Caco-2 (cell line): ENCODE measurements around the gene C11orf24. TPM values are rescaled to one million over a fixed set of nuclear protein-coding genes. Genes with fewer than 3 reads are reported as not detected.

Experiments used
- BruUV-seq: library from RNA; stranded (reverse); fragments of 400-500 nt; replicated peaks from 2 replicates; lab custom pipeline; 2021; lab: Mats Ljungman, UMichigan
- CTCF ChIA-PET: fragments of 300-600 bp; sonication (Branson Sonifier 250); formaldehyde crosslinking; loops from one replicate; lab custom pipeline; 2022; ENCODE audit warnings: antibody characterized with exemption; lab: Charles Lee
- POLR2A ChIA-PET: fragments of 300-600 bp; sonication (Branson Sonifier 250); formaldehyde crosslinking; loops from one replicate; lab custom pipeline; 2022; ENCODE audit warnings: antibody characterized with exemption; lab: Charles Lee
- DNase-seq, 2 experiments: peaks; one replicate each; pipeline versions ENCODE4 v3.0.0 to v3.0.0-alpha.2; 2020 to 2022
- H3K27me3 ChIP-seq: replicated peaks from 2 replicates; pipeline ENCODE4 v1.6.0; 2011; ENCODE audit warnings: low read length; ENCODE audit not compliant: control insufficient read depth, insufficient read depth
- H3K36me3 ChIP-seq: 2 replicates; pipeline ENCODE4 v1.5.1; 2011; ENCODE audit warnings: low read length; ENCODE audit not compliant: control insufficient read depth, insufficient read depth
- H3K4me1 ChIP-seq: fragments of 250-450 bp; sonication (Bioruptor Pico); 2 replicates; pipeline ENCODE4 v1.5.1; 2020; ENCODE audit warnings: mild to moderate bottlenecking
- H3K4me3 ChIP-seq: 2 replicates; pipeline ENCODE4 v1.5.1; 2011; ENCODE audit warnings: low read depth, mild to moderate bottlenecking, control low read depth, low read length
- H3K9me3 ChIP-seq: fragments of 250-450 bp; sonication (Bioruptor Pico); 2 replicates; pipeline ENCODE4 v1.5.1; 2020; ENCODE audit warnings: mild to moderate bottlenecking, moderate library complexity
- H3K27ac Mint-ChIP-seq: one replicate; pipeline ENCODE4 v1.8.0; 2022; ENCODE audit warnings: mixed read lengths; ENCODE audit not compliant: unreplicated experiment
- H3K27me3 Mint-ChIP-seq: one replicate; pipeline ENCODE4 v1.8.0; 2022; ENCODE audit warnings: mixed read lengths; ENCODE audit not compliant: insufficient read depth, unreplicated experiment
- H3K36me3 Mint-ChIP-seq: one replicate; pipeline ENCODE4 v1.8.0; 2022; ENCODE audit warnings: mild to moderate bottlenecking, mixed read lengths; ENCODE audit not compliant: insufficient read depth, unreplicated experiment
- H3K4me1 Mint-ChIP-seq: one replicate; pipeline ENCODE4 v1.8.0; 2022; ENCODE audit warnings: low read depth, mixed read lengths; ENCODE audit not compliant: unreplicated experiment
- H3K4me3 Mint-ChIP-seq: one replicate; pipeline ENCODE4 v1.8.0; 2022; ENCODE audit warnings: mild to moderate bottlenecking, moderate library complexity, mixed read lengths; ENCODE audit not compliant: unreplicated experiment
- H3K9me3 Mint-ChIP-seq: one replicate; pipeline ENCODE4 v1.8.0; 2022; ENCODE audit warnings: mixed read lengths; ENCODE audit not compliant: unreplicated experiment
- intact Hi-C: fragments of 100-400 bp; cut with micrococcal nuclease; formaldehyde crosslinking; loops from one replicate; pipeline ENCODE4 v1.10.0; 2022; ENCODE audit not compliant: unreplicated experiment
- total RNA-seq: library from RNA; stranded (reverse); gene quantifications from 2 replicates; pipeline ENCODE4 v1.2.3, GENCODE V29; 2022
- TF ChIP-seq, protein P1 (sequence below), 2 experiments: fragments of 200-600 bp in 1 of 2; IDR thresholded peaks; 1 replicate in 1 of 2; 2 replicates in 1 of 2; pipeline versions ENCODE4 v1.5.1 to v1.8.0; 2011 to 2022; ENCODE audit warnings: antibody characterized with exemption in 1 of 2, control low read depth in 1 of 2, inconsistent platforms in 1 of 2, low read depth in 1 of 2, low read length in 1 of 2, mild to moderate bottlenecking in 1 of 2, moderate library complexity in 1 of 2; ENCODE audit not compliant: insufficient read depth in 1 of 2, severe bottlenecking in 1 of 2, unreplicated experiment in 1 of 2

C11orf24 gene
- total RNA-seq, 1 experiment from 2014 or later, result 79.8 TPM

- TF ChIP-seq, protein P1, sequence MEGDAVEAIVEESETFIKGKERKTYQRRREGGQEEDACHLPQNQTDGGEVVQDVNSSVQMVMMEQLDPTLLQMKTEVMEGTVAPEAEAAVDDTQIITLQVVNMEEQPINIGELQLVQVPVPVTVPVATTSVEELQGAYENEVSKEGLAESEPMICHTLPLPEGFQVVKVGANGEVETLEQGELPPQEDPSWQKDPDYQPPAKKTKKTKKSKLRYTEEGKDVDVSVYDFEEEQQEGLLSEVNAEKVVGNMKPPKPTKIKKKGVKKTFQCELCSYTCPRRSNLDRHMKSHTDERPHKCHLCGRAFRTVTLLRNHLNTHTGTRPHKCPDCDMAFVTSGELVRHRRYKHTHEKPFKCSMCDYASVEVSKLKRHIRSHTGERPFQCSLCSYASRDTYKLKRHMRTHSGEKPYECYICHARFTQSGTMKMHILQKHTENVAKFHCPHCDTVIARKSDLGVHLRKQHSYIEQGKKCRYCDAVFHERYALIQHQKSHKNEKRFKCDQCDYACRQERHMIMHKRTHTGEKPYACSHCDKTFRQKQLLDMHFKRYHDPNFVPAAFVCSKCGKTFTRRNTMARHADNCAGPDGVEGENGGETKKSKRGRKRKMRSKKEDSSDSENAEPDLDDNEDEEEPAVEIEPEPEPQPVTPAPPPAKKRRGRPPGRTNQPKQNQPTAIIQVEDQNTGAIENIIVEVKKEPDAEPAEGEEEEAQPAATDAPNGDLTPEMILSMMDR (IDR thresholded peaks at IDR 0.05; ENCODE audit: insufficient read depth in 1 of 2, low read depth in 1 of 2, low read length in 1 of 2, severe bottlenecking in 1 of 2, unreplicated experiment in 1 of 2), result no peak
- Mint-ChIP-seq H3K27ac (no peak overlapping the region), H3K4me3 (no peak overlapping the region), H3K4me1 (no peaks in the 10 kb centered on the region), H3K36me3 (no peaks in the 10 kb centered on the region), H3K27me3 (no peaks in the 10 kb centered on the region), H3K9me3 (peaks cover 15% of the 10 kb centered on the region)
- no peaks in the 10 kb centered on the region for H3K36me3 ChIP-seq
- intact Hi-C loops, result no loop called here
- H3K9me3 ChIP-seq, result peaks cover 9% of the 10 kb centered on the region
- CTCF ChIA-PET, result no interaction called here
- H3K27me3 ChIP-seq, result no peaks in the 10 kb centered on the region
- BruUV-seq, result no TSS peak
- no peaks in the 10 kb centered on the region for H3K4me1 ChIP-seq
- POLR2A ChIA-PET, result no interaction called here
- DNase-seq, result peak in 1 of 2 experiments; percentile 27
- H3K4me3 ChIP-seq, result no peak overlapping the region
These were observed 45.4 kb downstream of the C11orf24 start for GRCh38 chr11:68226421-68226820.

GRCh38 chr11:68224606-68225005 lies 47.2 kb downstream of the C11orf24 start:
- Histone ChIP-seq H3K4me1 (no peaks in the 10 kb centered on the region), H3K4me3 (no peak overlapping the region), H3K27me3 (no peaks in the 10 kb centered on the region), H3K9me3 (peaks cover 2% of the 10 kb centered on the region), H3K36me3 (no peaks in the 10 kb centered on the region)
- peaks cover 14% of the 10 kb centered on the region for H3K9me3 Mint-ChIP-seq
- no peaks in the 10 kb centered on the region for H3K36me3 Mint-ChIP-seq
- no peaks in the 10 kb centered on the region for H3K27me3 Mint-ChIP-seq
- no TSS peak for BruUV-seq
- intact Hi-C loops, result no loop called here
- H3K4me3 Mint-ChIP-seq, result no peak overlapping the region
- peak in 1 of 2 experiments; percentile 29 for DNase-seq
- POLR2A ChIA-PET, result no interaction called here
- H3K4me1 Mint-ChIP-seq, result no peaks in the 10 kb centered on the region
- TF ChIP-seq, protein P1 (IDR thresholded peaks at IDR 0.05; ENCODE audit: insufficient read depth in 1 of 2, low read depth in 1 of 2, low read length in 1 of 2, severe bottlenecking in 1 of 2, unreplicated experiment in 1 of 2), result no peak
- CTCF ChIA-PET, result interaction anchor here (2.0 kb wide), 1 partner anchor 16 kb away, joined by 7 read pairs; no protein-coding TSS in a partner anchor
- no peak overlapping the region for H3K27ac Mint-ChIP-seq

DNA sequence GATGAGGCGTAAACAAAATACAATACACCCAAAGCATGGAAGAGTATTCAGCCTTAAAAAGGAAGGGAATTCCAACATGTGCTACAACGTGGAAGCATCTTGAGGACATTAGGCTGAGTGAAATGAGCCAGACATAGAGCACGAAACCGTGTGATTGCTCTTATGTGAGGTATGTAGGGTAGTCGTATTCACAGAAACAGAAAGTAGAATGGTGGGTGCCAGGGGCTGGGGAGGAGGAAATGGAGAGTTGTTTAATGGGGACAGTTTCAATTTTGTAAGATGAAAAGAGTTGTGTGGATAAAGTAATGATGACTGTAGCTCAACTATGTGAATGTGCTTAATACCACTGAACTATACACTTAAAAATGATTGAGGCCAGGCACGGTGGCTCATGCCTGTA lies 48.5 kb downstream of the C11orf24 start:
- intact Hi-C loops, result no loop called here
- no peak overlapping the region for H3K4me3 Mint-ChIP-seq
- no peak overlapping the region for H3K4me3 ChIP-seq
- POLR2A ChIA-PET, result no interaction called here
- H3K9me3 Mint-ChIP-seq, result peaks cover under 1% of the 10 kb centered on the region
- H3K27me3 Mint-ChIP-seq, result no peaks in the 10 kb centered on the region
- no peaks in the 10 kb centered on the region for H3K27me3 ChIP-seq
- no peaks in the 10 kb centered on the region for H3K4me1 Mint-ChIP-seq
- H3K36me3 ChIP-seq, result no peaks in the 10 kb centered on the region
- CTCF ChIA-PET, result interaction anchor here (0.6 kb wide), 2 partner anchors 19 to 843 kb away, joined by 3 read pairs; no protein-coding TSS in a partner anchor
- no peaks in the 10 kb centered on the region for H3K4me1 ChIP-seq
- H3K27ac Mint-ChIP-seq, result no peak overlapping the region
- H3K9me3 ChIP-seq, result no peaks in the 10 kb centered on the region
- TF ChIP-seq, protein P1 (IDR thresholded peaks at IDR 0.05; ENCODE audit: insufficient read depth in 1 of 2, low read depth in 1 of 2, low read length in 1 of 2, severe bottlenecking in 1 of 2, unreplicated experiment in 1 of 2), result no peak
- DNase-seq, result peak in 1 of 2 experiments; percentile 8
- no peaks in the 10 kb centered on the region for H3K36me3 Mint-ChIP-seq
- BruUV-seq, result no TSS peak
